HUES48 (cell line): ENCODE data around the gene COG4.
A peak's percentile ranks its signal among the peaks of the same experiment; 100 is the strongest.
"Not testable (repeated sequence)": the region's sequence is repeated elsewhere in the genome, so short reads cannot be mapped to it uniquely, and the experiment has no call there.

Experiments
- H3K27ac ChIP-seq: one replicate; pipeline ENCODE4 v1.7.0; 2013; ENCODE audit warnings: low read depth, low read length, inconsistent platforms
- H3K27me3 ChIP-seq: 2 replicates; pipeline ENCODE4 v1.6.1; 2013; ENCODE audit warnings: mild to moderate bottlenecking, low read length; ENCODE audit not compliant: control insufficient read depth, insufficient read depth
- H3K36me3 ChIP-seq: 2 replicates; pipeline ENCODE4 v1.6.1; 2013; ENCODE audit warnings: low read length; ENCODE audit not compliant: control insufficient read depth, insufficient read depth
- H3K4me1 ChIP-seq: 2 replicates; pipeline ENCODE4 v1.6.1; 2013; ENCODE audit warnings: mild to moderate bottlenecking, low read length; ENCODE audit not compliant: control insufficient read depth, insufficient read depth
- H3K4me3 ChIP-seq: 2 replicates; pipeline ENCODE4 v1.5.1; 2013; ENCODE audit warnings: mild to moderate bottlenecking, low read depth, low read length
- H3K9ac ChIP-seq: 2 replicates; pipeline ENCODE4 v1.6.1; 2013; ENCODE audit warnings: mild to moderate bottlenecking, low read depth, low read length, moderate library complexity
- H3K9me3 ChIP-seq: 2 replicates; pipeline ENCODE4 v1.6.1; 2013; ENCODE audit warnings: low read length; ENCODE audit not compliant: control insufficient read depth, insufficient read depth

Gene COG4

GRCh38 chr16:70556063-70556462, 32.7 kb upstream of the COG4 start:
- H3K4me3 ChIP-seq = no peak overlapping the region
- H3K27me3 ChIP-seq = no peaks in the 10 kb centered on the region
- H3K9me3 ChIP-seq = no peaks in the 10 kb centered on the region
- peaks cover 99% of the 10 kb centered on the region for H3K36me3 ChIP-seq
- H3K9ac ChIP-seq = no peak overlapping the region
- no peak overlapping the region for H3K27ac ChIP-seq
- H3K4me1 ChIP-seq = peaks cover 7% of the 10 kb centered on the region

- H3K27ac ChIP-seq = peak overlapping the region; percentile 5
- no peaks in the 10 kb centered on the region for H3K9me3 ChIP-seq
- no peaks in the 10 kb centered on the region for H3K27me3 ChIP-seq
- H3K36me3 ChIP-seq = peaks cover 99% of the 10 kb centered on the region
- peaks cover 7% of the 10 kb centered on the region for H3K4me1 ChIP-seq
- no peak overlapping the region for H3K9ac ChIP-seq
- no peak overlapping the region for H3K4me3 ChIP-seq
Measured at GRCh38 chr16:70553645-70554044, 30.3 kb upstream of the COG4 start.

GRCh38 chr16:70552675-70553074, 29.3 kb upstream of the COG4 start:
- Histone ChIP-seq H3K4me3 (no peak overlapping the region), H3K36me3 (peaks cover 99% of the 10 kb centered on the region), H3K27ac (no peak overlapping the region), H3K4me1 (peaks cover 7% of the 10 kb centered on the region), H3K9me3 (no peaks in the 10 kb centered on the region), H3K27me3 (no peaks in the 10 kb centered on the region), H3K9ac (no peak overlapping the region)

GRCh38 chr16:70551788-70552187, 28.4 kb upstream of the COG4 start:
- Histone ChIP-seq H3K4me3 (no peak overlapping the region), H3K9ac (no peak overlapping the region), H3K4me1 (peaks cover 7% of the 10 kb centered on the region), H3K27ac (no peak overlapping the region), H3K9me3 (no peaks in the 10 kb centered on the region), H3K36me3 (peaks cover 99% of the 10 kb centered on the region), H3K27me3 (no peaks in the 10 kb centered on the region)

DNA sequence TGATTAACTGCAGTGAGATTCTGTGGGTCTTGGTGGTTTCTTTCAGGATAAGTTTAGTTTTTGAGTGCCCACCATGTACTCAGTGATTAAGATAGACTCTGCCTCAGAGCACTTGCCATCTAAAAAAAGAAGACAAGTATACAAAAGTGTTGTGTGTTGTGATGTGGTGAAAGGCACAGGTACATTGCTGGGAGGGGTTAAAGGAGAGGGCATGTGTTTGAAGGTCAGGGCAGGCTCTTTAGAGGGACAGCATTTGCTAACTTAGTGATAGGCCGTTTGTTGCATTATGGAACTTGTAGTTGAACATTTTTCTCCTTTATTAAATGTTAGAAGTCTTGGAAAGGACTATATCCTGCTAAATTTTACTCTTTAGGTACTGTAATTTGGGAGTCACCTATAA, 26.7 kb upstream of the COG4 start:
- H3K27ac ChIP-seq = no peak overlapping the region
- H3K36me3 ChIP-seq = peaks cover 98% of the 10 kb centered on the region

DNA sequence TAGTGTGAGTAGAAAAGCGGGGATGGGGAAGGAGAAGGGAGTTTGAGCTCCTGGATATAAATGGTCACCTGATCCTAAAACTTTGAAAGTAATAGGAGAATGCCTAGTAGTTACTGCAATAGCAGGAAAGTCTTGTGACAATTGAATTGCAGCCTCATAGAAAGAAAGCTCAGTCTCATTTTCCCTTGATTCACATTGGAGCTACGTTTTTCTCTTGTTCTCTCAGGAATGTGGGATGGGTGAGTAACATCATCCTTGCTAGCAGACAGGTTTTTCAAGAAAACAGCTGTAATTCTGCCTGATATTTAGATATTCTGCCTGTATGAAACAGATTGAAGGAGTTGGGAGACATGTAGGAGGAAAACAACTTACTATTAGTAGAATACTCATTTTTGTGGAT, 25.6 kb upstream of the COG4 start:
- no peak overlapping the region for H3K4me3 ChIP-seq
- H3K9me3 ChIP-seq = no peaks in the 10 kb centered on the region
- peaks cover 98% of the 10 kb centered on the region for H3K36me3 ChIP-seq
- peaks cover 6% of the 10 kb centered on the region for H3K4me1 ChIP-seq
- no peak overlapping the region for H3K9ac ChIP-seq
- no peaks in the 10 kb centered on the region for H3K27me3 ChIP-seq
- H3K27ac ChIP-seq = no peak overlapping the region

More for the DNA sequence above, 26.7 kb upstream of the COG4 start:
- no peaks in the 10 kb centered on the region for H3K9me3 ChIP-seq
- peaks cover 7% of the 10 kb centered on the region for H3K4me1 ChIP-seq
- H3K4me3 ChIP-seq = no peak overlapping the region
- no peak overlapping the region for H3K9ac ChIP-seq
- H3K27me3 ChIP-seq = no peaks in the 10 kb centered on the region

DNA sequence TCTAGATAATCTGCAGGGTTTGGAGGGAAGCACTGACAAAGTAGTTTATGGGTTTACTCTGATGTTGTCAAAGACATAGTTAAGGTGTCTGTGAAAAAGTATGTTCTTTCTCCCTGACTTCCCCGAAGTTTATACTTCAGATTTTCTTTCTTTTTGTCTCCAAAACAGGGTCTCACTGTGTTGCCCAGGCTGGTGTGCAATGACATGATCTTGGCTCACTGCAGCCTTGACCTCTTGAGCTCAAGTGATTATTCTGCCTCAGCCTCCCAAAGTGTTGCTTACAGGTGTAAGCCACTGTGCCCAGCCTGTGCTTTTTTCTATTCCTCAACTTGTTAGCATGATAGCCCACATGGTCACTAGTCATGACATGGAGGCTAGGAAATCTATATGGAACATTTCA, 21.2 kb upstream of the COG4 start:
- Histone ChIP-seq H3K9ac (no peak overlapping the region), H3K27ac (no peak overlapping the region), H3K36me3 (peaks cover 98% of the 10 kb centered on the region)

GRCh38 chr16:70540994-70541393, 17.6 kb upstream of the COG4 start:
- no peaks in the 10 kb centered on the region for H3K4me1 ChIP-seq
- no peak overlapping the region for H3K27ac ChIP-seq
- H3K4me3 ChIP-seq = no peak overlapping the region
- H3K36me3 ChIP-seq = peaks cover 98% of the 10 kb centered on the region
- H3K9ac ChIP-seq = no peak overlapping the region
- no peaks in the 10 kb centered on the region for H3K27me3 ChIP-seq
- no peaks in the 10 kb centered on the region for H3K9me3 ChIP-seq

More for the DNA sequence above, 21.2 kb upstream of the COG4 start:
- Histone ChIP-seq H3K4me3 (no peak overlapping the region), H3K4me1 (no peaks in the 10 kb centered on the region), H3K27me3 (no peaks in the 10 kb centered on the region), H3K9me3 (no peaks in the 10 kb centered on the region)

GRCh38 chr16:70534971-70535370, 11.6 kb upstream of the COG4 start:
- Histone ChIP-seq H3K4me3 (no peak overlapping the region), H3K4me1 (no peaks in the 10 kb centered on the region), H3K36me3 (peaks cover 99% of the 10 kb centered on the region), H3K27me3 (no peaks in the 10 kb centered on the region), H3K27ac (no peak overlapping the region), H3K9ac (no peak overlapping the region), H3K9me3 (no peaks in the 10 kb centered on the region)

GRCh38 chr16:70529954-70530353, 6.6 kb upstream of the COG4 start:
- not testable (repeated sequence) for H3K27me3 ChIP-seq, H3K9me3 ChIP-seq, H3K4me3 ChIP-seq, H3K9ac ChIP-seq, H3K27ac ChIP-seq
- Histone ChIP-seq H3K36me3 (peaks cover 94% of the 10 kb centered on the region), H3K4me1 (peaks cover 11% of the 10 kb centered on the region)

- H3K4me1 ChIP-seq = peaks cover 11% of the 10 kb centered on the region
- no peak overlapping the region for H3K9ac ChIP-seq
- H3K4me3 ChIP-seq = no peak overlapping the region
- peaks cover 87% of the 10 kb centered on the region for H3K36me3 ChIP-seq
- no peak overlapping the region for H3K27ac ChIP-seq
- no peaks in the 10 kb centered on the region for H3K27me3 ChIP-seq
- no peaks in the 10 kb centered on the region for H3K9me3 ChIP-seq
Measured at GRCh38 chr16:70529051-70529777, 5.9 kb upstream of the COG4 start.
